GM21723 (cell line): ENCODE data around the gene TRABD2B.

Source experiments
- ATAC-seq: cut with Tn5 transposase; IDR thresholded peaks from one replicate; pipeline ENCODE4 v1.9.1; 2021; ENCODE audit warnings: mild to moderate bottlenecking, moderate library complexity; ENCODE audit not compliant: unreplicated experiment

Gene TRABD2B

GRCh38 chr1:47783638-47784496 lies 213.3 kb downstream of the TRABD2B start:
- ATAC-seq: no peak

GRCh38 chr1:47782414-47783166 lies 214.6 kb downstream of the TRABD2B start:
- ATAC-seq: no peak

- ATAC-seq: no peak
Measured at GRCh38 chr1:47781171-47781959, 215.8 kb downstream of the TRABD2B start.

GRCh38 chr1:47780469-47780995 lies 216.7 kb downstream of the TRABD2B start:
- no peak for ATAC-seq

- ATAC-seq: no peak
Measured at GRCh38 chr1:47779613-47780012, 217.6 kb downstream of the TRABD2B start.

- ATAC-seq: no peak
Measured at GRCh38 chr1:47778280-47778679, 218.9 kb downstream of the TRABD2B start.

- ATAC-seq: no peak
Measured at GRCh38 chr1:47777322-47777721, 219.9 kb downstream of the TRABD2B start.

- ATAC-seq: no peak
Measured at GRCh38 chr1:47776667-47777131, 220.5 kb downstream of the TRABD2B start.

- no peak for ATAC-seq
Measured at GRCh38 chr1:47774986-47775834, 222.0 kb downstream of the TRABD2B start.

GRCh38 chr1:47772960-47773682 lies 224.1 kb downstream of the TRABD2B start:
- no peak for ATAC-seq

- no peak for ATAC-seq
Measured at GRCh38 chr1:47772281-47772680, 224.9 kb downstream of the TRABD2B start.

- ATAC-seq: no peak
Measured at GRCh38 chr1:47771751-47772150, 225.4 kb downstream of the TRABD2B start.

GRCh38 chr1:47769983-47770382 lies 227.2 kb downstream of the TRABD2B start:
- no peak for ATAC-seq

- ATAC-seq: no peak
Measured at GRCh38 chr1:47769295-47769694, 227.9 kb downstream of the TRABD2B start.

GRCh38 chr1:47767741-47768100 lies 229.5 kb downstream of the TRABD2B start:
- no peak for ATAC-seq

GRCh38 chr1:47766832-47767740 lies 230.1 kb downstream of the TRABD2B start:
- ATAC-seq: no peak

GRCh38 chr1:47765742-47766485 lies 231.3 kb downstream of the TRABD2B start:
- no peak for ATAC-seq

GRCh38 chr1:47765236-47765635 lies 231.9 kb downstream of the TRABD2B start:
- ATAC-seq: no peak
